ENCODE measurements around the gene CEP126. TPM values are rescaled to one million over a fixed set of nuclear protein-coding genes. Genes with fewer than 3 reads are reported as not detected.

CEP126 gene
- total and polyA plus RNA-seq, 2 experiments from 2014 or later = 1.4 to 2.3 TPM

DNA sequence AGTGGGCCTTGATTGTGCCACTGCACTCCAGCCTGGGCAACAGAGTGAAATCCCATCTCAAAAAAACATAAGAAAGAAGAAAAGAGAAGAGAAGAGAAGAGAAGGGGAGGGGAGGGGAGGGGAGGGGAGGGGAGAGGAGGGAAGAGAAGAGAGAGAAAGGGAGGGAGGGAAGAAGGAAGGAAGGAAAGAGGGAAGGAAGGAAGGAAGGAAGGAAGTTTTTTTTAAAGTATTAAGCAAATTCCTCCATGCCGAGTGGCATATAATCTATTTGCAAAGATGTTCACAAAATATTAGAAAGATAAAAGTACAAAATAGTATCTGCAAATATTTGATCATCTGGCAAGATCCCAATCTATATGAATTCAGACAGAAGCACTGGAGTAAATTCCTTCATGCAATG is 121.9 kb downstream of the CEP126 start (continued):
- TF ChIP-seq ETS1 (IDR thresholded peaks at IDR 0.05) = no peak
- no peak for TF ChIP-seq JUNB (IDR thresholded peaks at IDR 0.05; ENCODE audit: unreplicated experiment)
- TF ChIP-seq ZNF114 (CRISPR knock-in tag; IDR thresholded peaks at IDR 0.05) = no peak

DNA sequence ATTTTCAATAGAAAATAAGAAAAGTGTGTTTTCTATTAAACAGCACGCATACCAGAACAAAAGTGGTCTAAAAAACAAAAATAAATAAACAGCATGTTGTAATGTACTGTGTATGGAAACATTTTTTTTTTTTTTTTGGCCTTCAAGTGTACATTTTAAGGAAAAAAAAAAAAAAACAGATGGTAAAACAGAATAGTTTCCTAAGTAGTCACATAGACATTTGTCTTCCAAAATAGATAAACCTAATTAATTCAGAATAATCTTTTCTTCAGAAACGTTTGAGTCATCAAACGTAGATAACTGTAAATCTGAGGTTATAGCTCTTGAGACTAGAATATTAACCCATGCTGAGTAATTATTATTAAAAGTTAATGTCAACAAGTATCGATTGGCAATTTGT is 132.0 kb downstream of the CEP126 start:
- Histone ChIP-seq H3K4me3 (peak overlapping the region; percentile 79), H3K27me3 (ENCODE audit: insufficient read depth) (peaks cover 12% of the 10 kb centered on the region), H3K9me2 (ENCODE audit: insufficient read depth) (no peaks in the 10 kb centered on the region), H4K20me1 (replicated peaks; ENCODE audit: insufficient read depth) (no peaks in the 10 kb centered on the region), H3K79me2 (replicated peaks; ENCODE audit: insufficient read depth) (no peaks in the 10 kb centered on the region), H3F3A (replicated peaks; ENCODE audit: low read depth) (no peaks in the 10 kb centered on the region), H2AFZ (peak overlapping the region; percentile 99), H3K4me2 (peak overlapping the region; percentile 92), H3K27ac (ENCODE audit: low read depth) (no peak overlapping the region), H3K4me1 (ENCODE audit: insufficient read depth) (peaks cover 10% of the 10 kb centered on the region), H3K36me3 (ENCODE audit: insufficient read depth) (no peaks in the 10 kb centered on the region)
- Mint-ChIP-seq H3K27ac (no peak overlapping the region), H3K9me3 (no peaks in the 10 kb centered on the region; the same call in 2 of the 3 replicates), H3K4me3 (peak overlapping the region; percentile 73), H3K27me3 (ENCODE audit: insufficient read depth, low read depth, poor library complexity) (peaks cover 3% of the 10 kb centered on the region), H3K36me3 (ENCODE audit: low read depth) (no peaks in the 10 kb centered on the region), H3K4me1 (peaks cover 12% of the 10 kb centered on the region)
- ATAC-seq (no peak), DNase-seq (ENCODE audit: low spot score) (no peak)
- TF ChIP-seq CREB1 (CRISPR knock-in tag; IDR thresholded peaks at IDR 0.05; ENCODE audit: low read depth) (no peak), JUNB (IDR thresholded peaks at IDR 0.05; ENCODE audit: unreplicated experiment) (no peak), EZH2phosphoT487 (IDR thresholded peaks at IDR 0.05; ENCODE audit: unreplicated experiment) (no peak), EZH2 (IDR thresholded peaks at IDR 0.05; ENCODE audit: low read depth, unreplicated experiment) (no peak), ZNF331 (CRISPR knock-in tag; IDR thresholded peaks at IDR 0.05; ENCODE audit: low read depth) (no peak), NANOG (IDR thresholded peaks at IDR 0.05; ENCODE audit: borderline replicate concordance) (no peak), POLR2AphosphoS5 (IDR thresholded peaks at IDR 0.05; ENCODE audit: low read depth) (no peak), ZNF114 (CRISPR knock-in tag; IDR thresholded peaks at IDR 0.05) (no peak), ETS1 (IDR thresholded peaks at IDR 0.05) (no peak), STAT1 (IDR thresholded peaks at IDR 0.05; ENCODE audit: unreplicated experiment) (no peak)
- TF ChIP-seq, protein P1, sequence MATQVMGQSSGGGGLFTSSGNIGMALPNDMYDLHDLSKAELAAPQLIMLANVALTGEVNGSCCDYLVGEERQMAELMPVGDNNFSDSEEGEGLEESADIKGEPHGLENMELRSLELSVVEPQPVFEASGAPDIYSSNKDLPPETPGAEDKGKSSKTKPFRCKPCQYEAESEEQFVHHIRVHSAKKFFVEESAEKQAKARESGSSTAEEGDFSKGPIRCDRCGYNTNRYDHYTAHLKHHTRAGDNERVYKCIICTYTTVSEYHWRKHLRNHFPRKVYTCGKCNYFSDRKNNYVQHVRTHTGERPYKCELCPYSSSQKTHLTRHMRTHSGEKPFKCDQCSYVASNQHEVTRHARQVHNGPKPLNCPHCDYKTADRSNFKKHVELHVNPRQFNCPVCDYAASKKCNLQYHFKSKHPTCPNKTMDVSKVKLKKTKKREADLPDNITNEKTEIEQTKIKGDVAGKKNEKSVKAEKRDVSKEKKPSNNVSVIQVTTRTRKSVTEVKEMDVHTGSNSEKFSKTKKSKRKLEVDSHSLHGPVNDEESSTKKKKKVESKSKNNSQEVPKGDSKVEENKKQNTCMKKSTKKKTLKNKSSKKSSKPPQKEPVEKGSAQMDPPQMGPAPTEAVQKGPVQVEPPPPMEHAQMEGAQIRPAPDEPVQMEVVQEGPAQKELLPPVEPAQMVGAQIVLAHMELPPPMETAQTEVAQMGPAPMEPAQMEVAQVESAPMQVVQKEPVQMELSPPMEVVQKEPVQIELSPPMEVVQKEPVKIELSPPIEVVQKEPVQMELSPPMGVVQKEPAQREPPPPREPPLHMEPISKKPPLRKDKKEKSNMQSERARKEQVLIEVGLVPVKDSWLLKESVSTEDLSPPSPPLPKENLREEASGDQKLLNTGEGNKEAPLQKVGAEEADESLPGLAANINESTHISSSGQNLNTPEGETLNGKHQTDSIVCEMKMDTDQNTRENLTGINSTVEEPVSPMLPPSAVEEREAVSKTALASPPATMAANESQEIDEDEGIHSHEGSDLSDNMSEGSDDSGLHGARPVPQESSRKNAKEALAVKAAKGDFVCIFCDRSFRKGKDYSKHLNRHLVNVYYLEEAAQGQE (IDR thresholded peaks at IDR 0.05; ENCODE audit: unreplicated experiment) = no peak
- TF ChIP-seq, protein P2, sequence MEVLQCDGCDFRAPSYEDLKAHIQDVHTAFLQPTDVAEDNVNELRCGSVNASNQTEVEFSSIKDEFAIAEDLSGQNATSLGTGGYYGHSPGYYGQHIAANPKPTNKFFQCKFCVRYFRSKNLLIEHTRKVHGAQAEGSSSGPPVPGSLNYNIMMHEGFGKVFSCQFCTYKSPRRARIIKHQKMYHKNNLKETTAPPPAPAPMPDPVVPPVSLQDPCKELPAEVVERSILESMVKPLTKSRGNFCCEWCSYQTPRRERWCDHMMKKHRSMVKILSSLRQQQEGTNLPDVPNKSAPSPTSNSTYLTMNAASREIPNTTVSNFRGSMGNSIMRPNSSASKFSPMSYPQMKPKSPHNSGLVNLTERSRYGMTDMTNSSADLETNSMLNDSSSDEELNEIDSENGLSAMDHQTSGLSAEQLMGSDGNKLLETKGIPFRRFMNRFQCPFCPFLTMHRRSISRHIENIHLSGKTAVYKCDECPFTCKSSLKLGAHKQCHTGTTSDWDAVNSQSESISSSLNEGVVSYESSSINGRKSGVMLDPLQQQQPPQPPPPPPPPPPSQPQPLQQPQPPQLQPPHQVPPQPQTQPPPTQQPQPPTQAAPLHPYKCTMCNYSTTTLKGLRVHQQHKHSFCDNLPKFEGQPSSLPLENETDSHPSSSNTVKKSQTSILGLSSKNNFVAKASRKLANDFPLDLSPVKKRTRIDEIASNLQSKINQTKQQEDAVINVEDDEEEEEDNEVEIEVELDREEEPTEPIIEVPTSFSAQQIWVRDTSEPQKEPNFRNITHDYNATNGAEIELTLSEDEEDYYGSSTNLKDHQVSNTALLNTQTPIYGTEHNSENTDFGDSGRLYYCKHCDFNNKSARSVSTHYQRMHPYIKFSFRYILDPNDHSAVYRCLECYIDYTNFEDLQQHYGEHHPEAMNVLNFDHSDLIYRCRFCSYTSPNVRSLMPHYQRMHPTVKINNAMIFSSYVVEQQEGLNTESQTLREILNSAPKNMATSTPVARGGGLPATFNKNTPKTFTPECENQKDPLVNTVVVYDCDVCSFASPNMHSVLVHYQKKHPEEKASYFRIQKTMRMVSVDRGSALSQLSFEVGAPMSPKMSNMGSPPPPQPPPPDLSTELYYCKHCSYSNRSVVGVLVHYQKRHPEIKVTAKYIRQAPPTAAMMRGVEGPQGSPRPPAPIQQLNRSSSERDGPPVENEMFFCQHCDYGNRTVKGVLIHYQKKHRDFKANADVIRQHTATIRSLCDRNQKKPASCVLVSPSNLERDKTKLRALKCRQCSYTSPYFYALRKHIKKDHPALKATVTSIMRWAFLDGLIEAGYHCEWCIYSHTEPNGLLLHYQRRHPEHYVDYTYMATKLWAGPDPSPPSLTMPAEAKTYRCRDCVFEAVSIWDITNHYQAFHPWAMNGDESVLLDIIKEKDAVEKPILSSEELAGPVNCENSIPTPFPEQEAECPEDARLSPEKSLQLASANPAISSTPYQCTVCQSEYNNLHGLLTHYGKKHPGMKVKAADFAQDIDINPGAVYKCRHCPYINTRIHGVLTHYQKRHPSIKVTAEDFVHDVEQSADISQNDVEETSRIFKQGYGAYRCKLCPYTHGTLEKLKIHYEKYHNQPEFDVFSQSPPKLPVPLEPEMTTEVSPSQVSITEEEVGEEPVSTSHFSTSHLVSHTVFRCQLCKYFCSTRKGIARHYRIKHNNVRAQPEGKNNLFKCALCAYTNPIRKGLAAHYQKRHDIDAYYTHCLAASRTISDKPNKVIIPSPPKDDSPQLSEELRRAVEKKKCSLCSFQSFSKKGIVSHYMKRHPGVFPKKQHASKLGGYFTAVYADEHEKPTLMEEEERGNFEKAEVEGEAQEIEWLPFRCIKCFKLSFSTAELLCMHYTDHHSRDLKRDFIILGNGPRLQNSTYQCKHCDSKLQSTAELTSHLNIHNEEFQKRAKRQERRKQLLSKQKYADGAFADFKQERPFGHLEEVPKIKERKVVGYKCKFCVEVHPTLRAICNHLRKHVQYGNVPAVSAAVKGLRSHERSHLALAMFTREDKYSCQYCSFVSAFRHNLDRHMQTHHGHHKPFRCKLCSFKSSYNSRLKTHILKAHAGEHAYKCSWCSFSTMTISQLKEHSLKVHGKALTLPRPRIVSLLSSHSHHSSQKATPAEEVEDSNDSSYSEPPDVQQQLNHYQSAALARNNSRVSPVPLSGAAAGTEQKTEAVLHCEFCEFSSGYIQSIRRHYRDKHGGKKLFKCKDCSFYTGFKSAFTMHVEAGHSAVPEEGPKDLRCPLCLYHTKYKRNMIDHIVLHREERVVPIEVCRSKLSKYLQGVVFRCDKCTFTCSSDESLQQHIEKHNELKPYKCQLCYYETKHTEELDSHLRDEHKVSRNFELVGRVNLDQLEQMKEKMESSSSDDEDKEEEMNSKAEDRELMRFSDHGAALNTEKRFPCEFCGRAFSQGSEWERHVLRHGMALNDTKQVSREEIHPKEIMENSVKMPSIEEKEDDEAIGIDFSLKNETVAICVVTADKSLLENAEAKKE (CRISPR knock-in tag; IDR thresholded peaks at IDR 0.05) = no peak

Data from GM23338 (cell line).